ENCODE data around the gene DNAAF3. TPM values are rescaled to one million over a fixed set of nuclear protein-coding genes. Genes with fewer than 3 reads are reported as not detected.

The DNAAF3 gene
- total RNA-seq, 1 donor from 2014 or later = 0.90 TPM

DNA sequence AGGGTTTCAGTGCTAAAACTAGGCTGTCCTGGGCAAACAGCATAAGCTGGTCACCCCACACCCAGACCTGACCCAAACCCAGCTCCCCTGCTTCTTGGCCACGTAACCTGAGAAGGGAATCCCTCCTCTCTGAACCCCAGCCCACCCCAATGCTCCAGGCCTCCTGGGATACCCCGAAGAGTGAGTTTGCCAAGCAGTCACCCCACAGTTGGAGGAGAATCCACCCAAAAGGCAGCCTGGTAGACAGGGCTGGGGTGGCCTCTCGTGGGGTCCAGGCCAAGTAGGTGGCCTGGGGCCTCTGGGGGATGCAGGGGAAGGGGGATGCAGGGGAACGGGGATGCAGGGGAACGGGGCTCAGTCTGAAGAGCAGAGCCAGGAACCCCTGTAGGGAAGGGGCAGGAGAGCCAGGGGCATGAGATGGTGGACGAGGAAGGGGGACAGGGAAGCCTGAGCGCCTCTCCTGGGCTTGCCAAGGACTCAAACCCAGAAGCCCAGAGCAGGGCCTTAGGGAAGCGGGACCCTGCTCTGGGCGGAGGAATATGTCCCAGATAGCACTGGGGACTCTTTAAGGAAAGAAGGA is 51.8 kb downstream of the DNAAF3 start:
- Mint-ChIP-seq H3K36me3 (ENCODE audit: low read depth) (no peaks in the 10 kb centered on the region), H3K4me3 (ENCODE audit: unreplicated experiment) (peak overlapping the region; percentile 87), H3K27ac (ENCODE audit: unreplicated experiment) (peak overlapping the region; percentile 65), H3K9me3 (ENCODE audit: low read depth) (no peaks in the 10 kb centered on the region), H3K4me1 (ENCODE audit: low read depth) (peaks cover 45% of the 10 kb centered on the region), H3K27me3 (ENCODE audit: low read depth) (peaks cover 1% of the 10 kb centered on the region)
- no peak for DNase-seq (ENCODE audit: low spot score)
- TF ChIP-seq, protein P1, sequence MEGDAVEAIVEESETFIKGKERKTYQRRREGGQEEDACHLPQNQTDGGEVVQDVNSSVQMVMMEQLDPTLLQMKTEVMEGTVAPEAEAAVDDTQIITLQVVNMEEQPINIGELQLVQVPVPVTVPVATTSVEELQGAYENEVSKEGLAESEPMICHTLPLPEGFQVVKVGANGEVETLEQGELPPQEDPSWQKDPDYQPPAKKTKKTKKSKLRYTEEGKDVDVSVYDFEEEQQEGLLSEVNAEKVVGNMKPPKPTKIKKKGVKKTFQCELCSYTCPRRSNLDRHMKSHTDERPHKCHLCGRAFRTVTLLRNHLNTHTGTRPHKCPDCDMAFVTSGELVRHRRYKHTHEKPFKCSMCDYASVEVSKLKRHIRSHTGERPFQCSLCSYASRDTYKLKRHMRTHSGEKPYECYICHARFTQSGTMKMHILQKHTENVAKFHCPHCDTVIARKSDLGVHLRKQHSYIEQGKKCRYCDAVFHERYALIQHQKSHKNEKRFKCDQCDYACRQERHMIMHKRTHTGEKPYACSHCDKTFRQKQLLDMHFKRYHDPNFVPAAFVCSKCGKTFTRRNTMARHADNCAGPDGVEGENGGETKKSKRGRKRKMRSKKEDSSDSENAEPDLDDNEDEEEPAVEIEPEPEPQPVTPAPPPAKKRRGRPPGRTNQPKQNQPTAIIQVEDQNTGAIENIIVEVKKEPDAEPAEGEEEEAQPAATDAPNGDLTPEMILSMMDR (IDR thresholded peaks at IDR 0.05) = no peak

GRCh38 chr19:55113570-55114039 is 52.8 kb downstream of the DNAAF3 start:
- Mint-ChIP-seq H3K4me3 (ENCODE audit: unreplicated experiment) (peak overlapping the region; percentile 31), H3K4me1 (ENCODE audit: low read depth) (peaks cover 45% of the 10 kb centered on the region), H3K27ac (ENCODE audit: unreplicated experiment) (peak overlapping the region; percentile 88), H3K9me3 (ENCODE audit: low read depth) (no peaks in the 10 kb centered on the region), H3K36me3 (ENCODE audit: low read depth) (peaks cover 4% of the 10 kb centered on the region), H3K27me3 (ENCODE audit: low read depth) (no peaks in the 10 kb centered on the region)
- no peak for DNase-seq (ENCODE audit: low spot score)
- TF ChIP-seq, protein P1 (IDR thresholded peaks at IDR 0.05) = no peak

- TF ChIP-seq, protein P1 (IDR thresholded peaks at IDR 0.05) = peak; percentile 18
- H3K4me3 Mint-ChIP-seq (ENCODE audit: unreplicated experiment) = no peak overlapping the region
- H3K27ac Mint-ChIP-seq (ENCODE audit: unreplicated experiment) = peak overlapping the region; percentile 88
- no peak for DNase-seq (ENCODE audit: low spot score)
- peaks cover 4% of the 10 kb centered on the region for H3K36me3 Mint-ChIP-seq (ENCODE audit: low read depth)
- H3K27me3 Mint-ChIP-seq (ENCODE audit: low read depth) = no peaks in the 10 kb centered on the region
- no peaks in the 10 kb centered on the region for H3K9me3 Mint-ChIP-seq (ENCODE audit: low read depth)
- peaks cover 40% of the 10 kb centered on the region for H3K4me1 Mint-ChIP-seq (ENCODE audit: low read depth)
These were observed 53.4 kb downstream of the DNAAF3 start for GRCh38 chr19:55112777-55113569.

- Mint-ChIP-seq H3K27me3 (ENCODE audit: low read depth) (no peaks in the 10 kb centered on the region), H3K4me3 (ENCODE audit: unreplicated experiment) (no peak overlapping the region), H3K27ac (ENCODE audit: unreplicated experiment) (no peak overlapping the region), H3K4me1 (ENCODE audit: low read depth) (peaks cover 36% of the 10 kb centered on the region), H3K9me3 (ENCODE audit: low read depth) (no peaks in the 10 kb centered on the region), H3K36me3 (ENCODE audit: low read depth) (peaks cover 4% of the 10 kb centered on the region)
- DNase-seq (ENCODE audit: low spot score) = no peak
- TF ChIP-seq, protein P1 (IDR thresholded peaks at IDR 0.05) = no peak
These were observed 54.1 kb downstream of the DNAAF3 start for GRCh38 chr19:55112246-55112776.

- TF ChIP-seq, protein P1 (IDR thresholded peaks at IDR 0.05) = no peak
- H3K27ac Mint-ChIP-seq (ENCODE audit: unreplicated experiment) = peak overlapping the region; percentile 50
- no peak for DNase-seq (ENCODE audit: low spot score)
- H3K9me3 Mint-ChIP-seq (ENCODE audit: low read depth) = no peaks in the 10 kb centered on the region
- peaks cover 8% of the 10 kb centered on the region for H3K36me3 Mint-ChIP-seq (ENCODE audit: low read depth)
- H3K4me1 Mint-ChIP-seq (ENCODE audit: low read depth) = peaks cover 36% of the 10 kb centered on the region
- no peaks in the 10 kb centered on the region for H3K27me3 Mint-ChIP-seq (ENCODE audit: low read depth)
- H3K4me3 Mint-ChIP-seq (ENCODE audit: unreplicated experiment) = no peak overlapping the region
These were observed 55.1 kb downstream of the DNAAF3 start for GRCh38 chr19:55111238-55111831.
